SK-N-SH treated with all-trans-retinoic acid at 6 μM for 48 hours (cell line): ENCODE data around the gene PLAGL1.

Experiments used
- BACH2 ChIP-seq: fragments of 250-450 bp; sonication (Bioruptor Pico); IDR thresholded peaks from 2 replicates; pipeline ENCODE4 v1.9.0; 2021; ENCODE audit warnings: mild to moderate bottlenecking, borderline replicate concordance
- CSDC2 ChIP-seq: fragments of 250-450 bp; sonication (Bioruptor Pico); IDR thresholded peaks from 2 replicates; pipeline ENCODE4 v1.5.0; 2020; ENCODE audit warnings: mild to moderate bottlenecking, moderate library complexity
- PATZ1 ChIP-seq: fragments of 250-450 bp; sonication (Bioruptor Pico); IDR thresholded peaks from 2 replicates; pipeline ENCODE4 v1.8.0; 2020; ENCODE audit warnings: mild to moderate bottlenecking, moderate library complexity, borderline replicate concordance
- PPARA ChIP-seq: fragments of 250-450 bp; sonication (Bioruptor Pico); IDR thresholded peaks from 2 replicates; pipeline ENCODE4 v1.5.0; 2020; ENCODE audit warnings: mild to moderate bottlenecking, borderline replicate concordance
- SNAI2 ChIP-seq: fragments of 250-450 bp; sonication (Bioruptor Pico); IDR thresholded peaks from 2 replicates; pipeline ENCODE4 v1.5.0; 2020; ENCODE audit warnings: mild to moderate bottlenecking, moderate library complexity
- TCF4 ChIP-seq: fragments of 250-450 bp; sonication (Bioruptor Pico); IDR thresholded peaks from 2 replicates; pipeline ENCODE4 v1.8.0; 2021; ENCODE audit warnings: mild to moderate bottlenecking, moderate library complexity, borderline replicate concordance
- ZFP3 ChIP-seq: fragments of 250-450 bp; sonication (Bioruptor Pico); IDR thresholded peaks from 2 replicates; pipeline ENCODE4 v1.5.0; 2020; ENCODE audit warnings: mild to moderate bottlenecking, moderate library complexity

GRCh38 chr6:143961066-143961465 is 47.0 kb downstream of the PLAGL1 start:
- TF ChIP-seq TCF4 (CRISPR knock-in tag) = no peak
- TF ChIP-seq ZFP3 = no peak
- TF ChIP-seq PPARA (CRISPR knock-in tag) = no peak
- TF ChIP-seq CSDC2 (CRISPR knock-in tag) = no peak
- TF ChIP-seq PATZ1 (CRISPR knock-in tag) = no peak
- no peak for TF ChIP-seq SNAI2
- TF ChIP-seq BACH2 (CRISPR knock-in tag) = no peak
